GM18867 (cell line): ENCODE results near the gene ICAM4.
"Not testable (repeated sequence)": the region's sequence is repeated elsewhere in the genome, so short reads cannot be mapped to it uniquely, and the experiment has no call there.

ENCODE experiments used
- ATAC-seq: cut with Tn5 transposase; IDR thresholded peaks from one replicate; pipeline ENCODE4 v1.9.1; 2021; ENCODE audit warnings: mild to moderate bottlenecking, moderate library complexity; ENCODE audit not compliant: unreplicated experiment

ICAM4 gene

GRCh38 chr19:10336725-10337124, 50.0 kb downstream of the ICAM4 start:
- ATAC-seq: not testable (repeated sequence)
